Thymus (tissue), 11 donors: ENCODE data around the gene DGLUCY. TPM values are rescaled to one million over a fixed set of nuclear protein-coding genes. Genes with fewer than 3 reads are reported as not detected.
"Not testable (repeated sequence)": the region's sequence is repeated elsewhere in the genome, so short reads cannot be mapped to it uniquely, and the experiment has no call there.

Experiments used
- DNase-seq, 9 donors: peaks; one replicate each; pipeline ENCODE4 v3.0.0-alpha.2; 2013; ENCODE audit warnings: low spot score in 9 of 9, low read depth in 6 of 9, missing footprints in 1 of 9
- H3K27ac ChIP-seq, 2 donors: one replicate each; pipeline ENCODE4 v1.5.1; 2013; ENCODE audit warnings: control low read depth in 1 of 2, low read depth in 1 of 2, low read length in 1 of 2, mild to moderate bottlenecking in 1 of 2, moderate library complexity in 1 of 2
- H3K27me3 ChIP-seq, 2 donors: one replicate each; pipeline ENCODE4 v1.5.1; 2013; ENCODE audit warnings: low read length in 1 of 2; ENCODE audit not compliant: control insufficient read depth in 2 of 2, insufficient read depth in 1 of 2
- H3K36me3 ChIP-seq, 2 donors: one replicate each; pipeline ENCODE4 v1.5.1; 2013; ENCODE audit warnings: low read length in 1 of 2, mild to moderate bottlenecking in 1 of 2, moderate library complexity in 1 of 2; ENCODE audit not compliant: control insufficient read depth in 2 of 2, insufficient read depth in 2 of 2
- H3K4me1 ChIP-seq, 2 donors: one replicate each; pipeline ENCODE4 v1.5.1; 2013; ENCODE audit warnings: low read length in 2 of 2; ENCODE audit not compliant: control insufficient read depth in 2 of 2, insufficient read depth in 2 of 2
- H3K4me3 ChIP-seq, 2 donors: one replicate each; pipeline ENCODE4 v1.5.1; 2013; ENCODE audit warnings: low read length in 2 of 2, control low read depth in 1 of 2, mild to moderate bottlenecking in 1 of 2
- H3K9me3 ChIP-seq, 2 donors: one replicate each; pipeline ENCODE4 v1.5.1; 2013; ENCODE audit warnings: low read length in 1 of 2, mild to moderate bottlenecking in 1 of 2; ENCODE audit not compliant: control insufficient read depth in 2 of 2, insufficient read depth in 1 of 2
- WGBS: extraction: QIAGEN DNeasy Blood & Tissue Kit; methylation state at CpG from one replicate; pipeline ENCODE4 v1.1.7; 2013; 5-methylcytosine and 5-hydroxymethylcytosine counted together
- polyA plus RNA-seq: library from polyadenylated mRNA; stranded (reverse); fragments of 200-250 nt; gene quantifications from one replicate; pipeline ENCODE4 v1.2.3, GENCODE V29; 2013
- total RNA-seq: library from RNA; stranded (reverse); fragments of 120-200 nt; gene quantifications from one replicate; pipeline ENCODE4 v1.2.4, GENCODE V29; 2013
- donor health status: healthy.

The DGLUCY gene
- total and polyA plus RNA-seq, 2 donors, result 36.5 to 37.6 TPM

- H3K27me3 ChIP-seq, result no peaks in the 10 kb centered on the region
- DNase-seq, result no peak
- no peaks in the 10 kb centered on the region for H3K9me3 ChIP-seq
- no peak overlapping the region for H3K4me3 ChIP-seq
- H3K4me1 ChIP-seq, result no peaks in the 10 kb centered on the region
- 98% methylated on average over 13 of the region's 13 CpGs for WGBS
- H3K27ac ChIP-seq, result no peak overlapping the region
- H3K36me3 ChIP-seq, result peaks cover 18 to 38% of the 10 kb centered on the region in 2 donors
Measured at GRCh38 chr14:91216731-91217226, 102.9 kb downstream of the DGLUCY start.

GRCh38 chr14:91218014-91218413 lies 104.1 kb downstream of the DGLUCY start:
- Histone ChIP-seq H3K27ac (no peak overlapping the region), H3K4me1 (no peaks in the 10 kb centered on the region), H3K9me3 (no peaks in the 10 kb centered on the region), H3K36me3 (peaks cover 18 to 35% of the 10 kb centered on the region in 2 donors), H3K4me3 (no peak overlapping the region), H3K27me3 (no peaks in the 10 kb centered on the region)
- WGBS, result 98% methylated on average over 4 of the region's 4 CpGs
- no peak for DNase-seq

GRCh38 chr14:91219517-91220389 lies 105.9 kb downstream of the DGLUCY start:
- WGBS, result 95% methylated on average over 13 of the region's 13 CpGs
- H3K9me3 ChIP-seq, result no peaks in the 10 kb centered on the region
- H3K4me1 ChIP-seq, result peaks cover 0 to 5% of the 10 kb centered on the region in 2 donors
- no peak overlapping the region for H3K4me3 ChIP-seq
- no peaks in the 10 kb centered on the region for H3K27me3 ChIP-seq
- no peak for DNase-seq
- H3K27ac ChIP-seq, result no peak overlapping the region
- H3K36me3 ChIP-seq, result peaks cover 20 to 34% of the 10 kb centered on the region in 2 donors

- 94% methylated on average over 9 of the region's 9 CpGs for WGBS
Measured at GRCh38 chr14:91220581-91221000, 106.7 kb downstream of the DGLUCY start.

GRCh38 chr14:91221270-91221669 lies 107.4 kb downstream of the DGLUCY start:
- no peaks in the 10 kb centered on the region for H3K27me3 ChIP-seq
- H3K4me1 ChIP-seq, result peaks cover 0 to 5% of the 10 kb centered on the region in 2 donors
- no peak overlapping the region for H3K27ac ChIP-seq
- H3K36me3 ChIP-seq, result peaks cover 11 to 28% of the 10 kb centered on the region in 2 donors
- 100% methylated on average over 1 of the region's 1 CpG for WGBS
- H3K9me3 ChIP-seq, result no peaks in the 10 kb centered on the region
- no peak for DNase-seq
- H3K4me3 ChIP-seq, result no peak overlapping the region

More at GRCh38 chr14:91220581-91221000, 106.7 kb downstream of the DGLUCY start:
- H3K4me1 ChIP-seq, result peaks cover 0 to 5% of the 10 kb centered on the region in 2 donors
- no peak overlapping the region for H3K4me3 ChIP-seq
- H3K27me3 ChIP-seq, result no peaks in the 10 kb centered on the region
- no peaks in the 10 kb centered on the region for H3K9me3 ChIP-seq
- no peak overlapping the region for H3K27ac ChIP-seq
- DNase-seq, result no peak
- peaks cover 18 to 32% of the 10 kb centered on the region in 2 donors for H3K36me3 ChIP-seq

- peaks cover 4 to 18% of the 10 kb centered on the region in 2 donors for H3K4me1 ChIP-seq
- no peak overlapping the region for H3K27ac ChIP-seq
Measured at GRCh38 chr14:91223028-91223783, 109.3 kb downstream of the DGLUCY start.

GRCh38 chr14:91225025-91225424 lies 111.2 kb downstream of the DGLUCY start:
- peaks cover 4 to 15% of the 10 kb centered on the region in 2 donors for H3K36me3 ChIP-seq
- DNase-seq, result no peak
- H3K27me3 ChIP-seq, result no peaks in the 10 kb centered on the region
- H3K27ac ChIP-seq, result no peak overlapping the region
- no peak overlapping the region for H3K4me3 ChIP-seq
- peaks cover 22 to 36% of the 10 kb centered on the region in 2 donors for H3K4me1 ChIP-seq
- H3K9me3 ChIP-seq, result no peaks in the 10 kb centered on the region
- WGBS, result 98% methylated on average over 7 of the region's 7 CpGs

More at GRCh38 chr14:91223028-91223783, 109.3 kb downstream of the DGLUCY start:
- Histone ChIP-seq H3K4me3 (no peak overlapping the region), H3K36me3 (peaks cover 4 to 16% of the 10 kb centered on the region in 2 donors), H3K27me3 (no peaks in the 10 kb centered on the region), H3K9me3 (no peaks in the 10 kb centered on the region)
- no peak for DNase-seq
- 100% methylated on average over 1 of the region's 1 CpG for WGBS

- H3K4me3 ChIP-seq, H3K27ac ChIP-seq, H3K36me3 ChIP-seq, DNase-seq, H3K27me3 ChIP-seq, H3K9me3 ChIP-seq: not testable (repeated sequence)
- WGBS, result 91% methylated on average over 4 of the region's 4 CpGs
- peaks cover 31 to 44% of the 10 kb centered on the region in 2 donors for H3K4me1 ChIP-seq
Measured at GRCh38 chr14:91226360-91226759, 112.5 kb downstream of the DGLUCY start.
